ENCODE results near the gene ATP6V0D1.

- TF ChIP-seq CTCF (IDR thresholded peaks at IDR 0.05), result no peak
- TF ChIP-seq POLR2A (IDR thresholded peaks at IDR 0.05), result peak; percentile 74
Measured at GRCh38 chr16:67530013-67530939, 49.3 kb upstream of the ATP6V0D1 start.
